ENCODE results near the gene TASP1.

GRCh38 chr20:13515796-13516558 is 122.8 kb downstream of the TASP1 start:
- no peak for TF ChIP-seq POLR2A (IDR thresholded peaks at IDR 0.05)
- no peak for TF ChIP-seq POLR2AphosphoS5 (IDR thresholded peaks at IDR 0.05)
